Kidney (tissue), 14 donors: ENCODE data around the gene NFKBIL1. TPM values are rescaled to one million over a fixed set of nuclear protein-coding genes. Genes with fewer than 3 reads are reported as not detected.
"Not testable (repeated sequence)": the region's sequence is repeated elsewhere in the genome, so short reads cannot be mapped to it uniquely, and the experiment has no call there.

ENCODE experiments used
- DNase-seq, 5 donors: peaks; one replicate each; pipeline ENCODE4 v3.0.0-alpha.2; 2013 to 2020
- FAIRE-seq: peaks from 2 replicates; lab custom pipeline; 2012; peaks lifted over from hg19 to GRCh38; lab: Jason Lieb, UNC
- H3K27ac ChIP-seq, 2 donors: one replicate each; pipeline ENCODE4 v1.7.0; 2013; ENCODE audit warnings: low read depth in 2 of 2, low read length in 2 of 2, inconsistent platforms in 1 of 2
- H3K27me3 ChIP-seq: one replicate; pipeline ENCODE4 v1.7.1; 2013; ENCODE audit warnings: low read length, inconsistent platforms; ENCODE audit not compliant: control insufficient read depth, insufficient read depth
- H3K36me3 ChIP-seq, 3 donors: one replicate each; pipeline versions ENCODE4 v1.7.0 to v1.7.1; 2013; ENCODE audit warnings: low read length in 3 of 3, control low read depth in 1 of 3, inconsistent platforms in 1 of 3; ENCODE audit not compliant: insufficient read depth in 3 of 3, control insufficient read depth in 2 of 3
- H3K4me1 ChIP-seq, 3 donors: one replicate each; pipeline versions ENCODE4 v1.7.0 to v1.7.1; 2013; ENCODE audit warnings: low read length in 3 of 3, inconsistent platforms in 1 of 3, low read depth in 1 of 3; ENCODE audit not compliant: control insufficient read depth in 2 of 3, insufficient read depth in 2 of 3
- H3K4me3 ChIP-seq, 3 donors: one replicate each; pipeline versions ENCODE4 v1.7.0 to v1.8.1; 2013; ENCODE audit warnings: low read length in 3 of 3, control low read depth in 1 of 3, inconsistent platforms in 1 of 3
- H3K9ac ChIP-seq, 3 donors: one replicate each; pipeline versions ENCODE4 v1.7.0 to v1.7.1; 2013; ENCODE audit warnings: low read length in 3 of 3, control low read depth in 1 of 3, inconsistent platforms in 1 of 3
- H3K9me3 ChIP-seq, 3 donors: one replicate each; pipeline versions ENCODE4 v1.7.0 to v1.7.1; 2013; ENCODE audit warnings: low read length in 3 of 3, control low read depth in 1 of 3, inconsistent platforms in 1 of 3; ENCODE audit not compliant: control insufficient read depth in 2 of 3, insufficient read depth in 1 of 3
- CTCF ChIP-seq: IDR thresholded peaks from 3 replicates; pipeline ENCODE4 v1.5.1; 2012; ENCODE audit warnings: mild to moderate bottlenecking, moderate library complexity, borderline replicate concordance; ENCODE audit not compliant: insufficient read depth; ENCODE audit errors: extremely low read depth
- intact Hi-C: fragments of 100-400 bp; cut with DNase I; formaldehyde crosslinking; loops from one replicate; pipeline ENCODE4 v1.11.1; 2022
- polyA plus RNA-seq: library from polyadenylated mRNA; stranded (reverse); fragments of 350-450 nt; fragmentation: Illumina TruSeq; extraction: RNeasy Lipid Tissue Mini Kit (QIAGEN cat#74804); gene quantifications from one replicate; pipeline ENCODE4 v1.2.3, GENCODE V29; 2014; ENCODE audit warnings: low read depth, low replicate concordance; ENCODE audit not compliant: insufficient read depth
- total RNA-seq: library from RNA; stranded (reverse); fragmentation: NEBNext Ultra II Directional; extraction: Animal tissue kit (Norgen Biotek cat#: 25700); gene quantifications from one replicate; pipeline ENCODE4 v1.2.1, GENCODE V29; 2021
- donor health status: control.
- donor health status: control.
- donor health status: control.
- donor health status: control.
- donor health status: control.
- donor health status: DM: yes; HTN: yes; CAD: no.
- donor health status: Normal renal cell carcinoma (clear cell type).

Gene NFKBIL1
- total and polyA plus RNA-seq, 2 donors from 2014 or later: 20.0 to 28.2 TPM

GRCh38 chr6:31586599-31587281 lies 39.3 kb downstream of the NFKBIL1 start:
- DNase-seq: no peak
- Histone ChIP-seq H3K4me3 (no peak overlapping the region), H3K27me3 (no peaks in the 10 kb centered on the region), H3K27ac (no peak overlapping the region), H3K9me3 (no peaks in the 10 kb centered on the region), H3K9ac (no peak overlapping the region), H3K4me1 (peaks cover 0 to 5% (median 0%) of the 10 kb centered on the region in 3 donors), H3K36me3 (no peaks in the 10 kb centered on the region)
- no peak for FAIRE-seq
- no peak for TF ChIP-seq CTCF
- intact Hi-C loops: no loop called here

- FAIRE-seq: no peak
- Histone ChIP-seq H3K4me1 (peaks cover 0 to 3% (median 0%) of the 10 kb centered on the region in 3 donors), H3K9ac (no peak overlapping the region), H3K4me3 (no peak overlapping the region), H3K27ac (no peak overlapping the region), H3K27me3 (no peaks in the 10 kb centered on the region), H3K9me3 (no peaks in the 10 kb centered on the region), H3K36me3 (no peaks in the 10 kb centered on the region)
- intact Hi-C loops: no loop called here
- no peak for DNase-seq
- no peak for TF ChIP-seq CTCF
These were observed 40.7 kb downstream of the NFKBIL1 start for GRCh38 chr6:31587791-31588777.

- H3K36me3 ChIP-seq: no peaks in the 10 kb centered on the region
- H3K4me1 ChIP-seq: peaks cover 0 to 3% (median 0%) of the 10 kb centered on the region in 3 donors
- no peak overlapping the region for H3K27ac ChIP-seq
- no peak for FAIRE-seq
- no peak overlapping the region for H3K4me3 ChIP-seq
- DNase-seq: no peak
- intact Hi-C loops: no loop called here
- H3K9ac ChIP-seq: no peak overlapping the region
- no peaks in the 10 kb centered on the region for H3K27me3 ChIP-seq
- TF ChIP-seq CTCF: no peak
- no peaks in the 10 kb centered on the region for H3K9me3 ChIP-seq
These were observed 41.7 kb downstream of the NFKBIL1 start for GRCh38 chr6:31588871-31589650.

- H3K9ac ChIP-seq, H3K36me3 ChIP-seq, H3K27ac ChIP-seq, H3K9me3 ChIP-seq, FAIRE-seq, intact Hi-C loops, H3K4me3 ChIP-seq, H3K27me3 ChIP-seq, H3K4me1 ChIP-seq, DNase-seq: not testable (repeated sequence)
These were observed 43.3 kb downstream of the NFKBIL1 start for GRCh38 chr6:31590691-31591090.
